Measurements from ENCODE around the gene TLX3. TPM values are rescaled to one million over a fixed set of nuclear protein-coding genes. Genes with fewer than 3 reads are reported as not detected.
"Not testable (repeated sequence)": the region's sequence is repeated elsewhere in the genome, so short reads cannot be mapped to it uniquely, and the experiment has no call there.

Gene TLX3
- total and polyA plus RNA-seq, 2 of the 8 experiments (the other 6 are each of a cell fraction or from before 2014, with no cell fraction given), result not detected

DNA sequence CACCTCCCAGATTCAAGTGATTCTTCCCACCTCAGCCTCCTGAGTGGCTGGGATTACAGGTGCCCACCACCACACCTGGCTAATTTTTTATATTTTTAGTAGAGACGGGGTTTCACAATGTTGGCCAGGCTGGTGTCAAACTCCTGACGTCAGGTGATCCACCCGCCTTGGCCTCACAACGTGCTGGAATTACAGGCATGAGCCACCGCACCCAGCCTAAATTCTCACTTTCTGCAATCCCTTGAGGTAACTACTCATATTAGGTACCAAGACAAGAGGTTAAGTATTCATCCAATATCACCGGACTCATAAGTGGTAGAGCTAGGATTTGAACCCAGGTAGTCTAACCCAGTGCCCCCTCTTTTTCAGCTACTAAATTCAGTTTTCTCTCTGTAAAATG lies 11.1 kb upstream of the TLX3 start:
- 86% methylated on average over 6 of the region's 6 CpGs; no CpG with 5 or more reads in 1 of the 2 experiments for WGBS, 2 experiments (ENCODE audit: extremely low coverage in 1 of 2, insufficient coverage in 1 of 2, insufficient read length in 1 of 2, insufficient replicate concordance in 2 of 2, low coverage in 1 of 2, low lambda C conversion rate in 2 of 2, missing lambda C conversion rate in 1 of 2)
- H2AFZ ChIP-seq (ENCODE audit: low read length); H3K14ac ChIP-seq (ENCODE audit: insufficient read length); H3K27ac ChIP-seq (ENCODE audit: low read depth, low read length); H2AK5ac ChIP-seq (ENCODE audit: low read depth, low read length); H3K4me2 ChIP-seq (ENCODE audit: insufficient read depth in 1 of 2, low read depth in 2 of 2, low read length in 2 of 2); H4K91ac ChIP-seq (replicated peaks; ENCODE audit: insufficient read length, low read length); H3K9me3 ChIP-seq (ENCODE audit: insufficient read depth in 2 of 2, low read depth in 1 of 2, low read length in 1 of 2); H4K20me1 ChIP-seq (replicated peaks in 1 of 2; ENCODE audit: control insufficient read depth in 1 of 2, insufficient read depth in 2 of 2, low read length in 2 of 2); H2BK12ac ChIP-seq (ENCODE audit: low read depth, low read length); FAIRE-seq; H2BK120ac ChIP-seq (replicated peaks; ENCODE audit: low read depth, low read length); H3K56ac ChIP-seq (replicated peaks; ENCODE audit: insufficient read length, low read depth, low read length); H2BK5ac ChIP-seq (ENCODE audit: low read depth, low read length); H4K8ac ChIP-seq (ENCODE audit: extremely low read depth, insufficient read depth, low read length); H3K18ac ChIP-seq (ENCODE audit: extremely low read depth, low read length); H3K23me2 ChIP-seq (ENCODE audit: low read depth, low read length); H3K4me3 ChIP-seq (ENCODE audit: extremely low read depth in 1 of 4, insufficient read depth in 2 of 4, low read depth in 3 of 4, low read length in 4 of 4); H2BK20ac ChIP-seq (ENCODE audit: low read length); H4K5ac ChIP-seq (ENCODE audit: insufficient read length, low read depth, low read length); H2BK15ac ChIP-seq (ENCODE audit: low read length); H3K36me3 ChIP-seq (ENCODE audit: control insufficient read depth in 2 of 4, insufficient read depth in 4 of 4, low read length in 3 of 4); H3K79me1 ChIP-seq (ENCODE audit: low read depth, low read length); H3K23ac ChIP-seq (ENCODE audit: insufficient read length); DNase-seq (ENCODE audit: low read depth in 1 of 2, low spot score in 2 of 2); POLR2A ChIA-PET (ENCODE audit: partially characterized antibody); H3K4me1 ChIP-seq (replicated peaks in 1 of 4; ENCODE audit: control insufficient read depth in 3 of 4, insufficient read depth in 4 of 4, low read length in 3 of 4); H3K4ac ChIP-seq (replicated peaks; ENCODE audit: insufficient read length, low read depth, low read length); H3K79me2 ChIP-seq (ENCODE audit: control insufficient read depth in 1 of 2, insufficient read depth in 2 of 2, low read length in 2 of 2); H3K9ac ChIP-seq (replicated peaks in 1 of 4; ENCODE audit: extremely low read depth in 1 of 4, low read depth in 3 of 4, low read length in 3 of 4): not testable (repeated sequence)
- peaks cover 0 to 12% (median 6%) of the 10 kb centered on the region in 4 experiments; a peak in 6 of 7 replicates for H3K27me3 ChIP-seq (replicated peaks in 1 of 4; ENCODE audit: control insufficient read depth in 3 of 4, extremely low read depth in 1 of 4, insufficient read depth in 3 of 4, low read length in 3 of 4)
- CTCF ChIA-PET (ENCODE audit: partially characterized antibody), result interaction anchor here (0.6 to 1.5 kb wide), 2 partner anchors 44 to 165 kb away, joined by 3 to 4 read pairs; no protein-coding TSS in a partner anchor

Data from H1 (cell line).